ENCODE results near the gene MPL. TPM values are rescaled to one million over a fixed set of nuclear protein-coding genes. Genes with fewer than 3 reads are reported as not detected.

MPL gene
- total RNA-seq, 1 experiment from 2014 or later: not detected

- BruUV-seq (replicated peaks): no TSS peak
- H3K4me1 ChIP-seq (ENCODE audit: insufficient read depth, low read length, poor library complexity, severe bottlenecking): no peaks in the 10 kb centered on the region
- DNase-seq (ENCODE audit: low spot score): no peak
- H3K36me3 ChIP-seq (ENCODE audit: insufficient read depth, low read length, poor library complexity, severe bottlenecking): no peaks in the 10 kb centered on the region
- TF ChIP-seq EZH2 (IDR thresholded peaks at IDR 0.05; ENCODE audit: borderline replicate concordance, low read depth, low read length, poor library complexity, severe bottlenecking) (no peak), CTCF (conservative IDR thresholded peaks at IDR 0.05; ENCODE audit: low read depth, low read length) (no peak)
- H3K27ac ChIP-seq (ENCODE audit: low read depth, low read length, poor library complexity, severe bottlenecking): no peak overlapping the region
- H3K9me3 ChIP-seq (ENCODE audit: low read depth, low read length, poor library complexity, severe bottlenecking): no peaks in the 10 kb centered on the region
- ChIA-PET CTCF (no interaction called here), POLR2A (ENCODE audit: low non-redundant PET) (no interaction called here)
- H3K27me3 ChIP-seq (replicated peaks; ENCODE audit: insufficient read depth, low read depth, low read length, poor library complexity): no peaks in the 10 kb centered on the region
- intact Hi-C loops (cut with micrococcal nuclease; ENCODE audit: unreplicated experiment): no loop called here
- H3K4me3 ChIP-seq (ENCODE audit: low read depth, low read length, poor library complexity, severe bottlenecking): no peak overlapping the region
These were observed 35.4 kb upstream of the MPL start for GRCh38 chr1:43302201-43302600.

DNA sequence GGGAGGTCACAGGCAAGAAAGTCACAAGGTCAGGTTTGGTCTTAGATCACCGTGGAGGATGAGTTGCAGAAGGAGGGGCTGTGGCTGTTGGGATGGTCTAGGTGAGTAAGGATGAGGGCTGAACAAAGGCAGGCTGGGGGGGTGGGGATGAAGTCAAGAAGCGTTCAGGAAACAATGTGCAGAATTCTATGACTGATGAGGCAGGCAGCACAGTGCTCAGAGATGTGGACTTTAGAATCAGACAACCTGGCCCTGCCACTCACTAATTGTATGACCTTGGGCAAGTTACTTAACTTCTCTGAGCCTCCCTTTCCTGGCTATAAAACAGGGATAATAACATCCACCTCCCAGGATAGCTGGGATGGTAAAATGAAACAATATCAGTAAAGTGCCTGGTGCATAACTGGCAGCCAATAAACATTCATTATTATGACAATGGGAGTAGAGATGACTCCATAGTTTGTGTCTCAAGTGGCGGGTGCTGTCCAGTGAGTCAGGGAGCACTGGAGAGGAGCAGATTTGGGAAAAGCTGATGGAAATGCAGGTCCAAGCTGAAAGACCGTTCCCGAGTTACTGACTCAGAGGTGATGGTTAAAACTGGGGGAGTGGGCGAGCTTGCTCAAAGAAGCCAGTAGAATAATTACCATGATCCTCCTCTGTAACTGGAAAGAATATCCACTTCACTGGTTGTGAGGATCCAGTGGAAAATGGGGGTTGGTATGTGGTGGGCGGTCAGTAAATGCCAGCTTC is 34.7 kb upstream of the MPL start:
- Histone ChIP-seq H3K36me3 (ENCODE audit: insufficient read depth, low read length, poor library complexity, severe bottlenecking) (no peaks in the 10 kb centered on the region), H3K4me1 (ENCODE audit: insufficient read depth, low read length, poor library complexity, severe bottlenecking) (no peaks in the 10 kb centered on the region), H3K9me3 (ENCODE audit: low read depth, low read length, poor library complexity, severe bottlenecking) (no peaks in the 10 kb centered on the region), H3K27me3 (replicated peaks; ENCODE audit: insufficient read depth, low read depth, low read length, poor library complexity) (no peaks in the 10 kb centered on the region), H3K27ac (ENCODE audit: low read depth, low read length, poor library complexity, severe bottlenecking) (no peak overlapping the region), H3K4me3 (ENCODE audit: low read depth, low read length, poor library complexity, severe bottlenecking) (no peak overlapping the region)
- BruUV-seq (replicated peaks): no TSS peak
- POLR2A ChIA-PET (ENCODE audit: low non-redundant PET): no interaction called here
- TF ChIP-seq EZH2 (IDR thresholded peaks at IDR 0.05; ENCODE audit: borderline replicate concordance, low read depth, low read length, poor library complexity, severe bottlenecking) (no peak), CTCF (conservative IDR thresholded peaks at IDR 0.05; ENCODE audit: low read depth, low read length) (no peak)
- CTCF ChIA-PET: no interaction called here
- intact Hi-C loops (cut with micrococcal nuclease; ENCODE audit: unreplicated experiment): no loop called here
- DNase-seq (ENCODE audit: low spot score): no peak

- Histone ChIP-seq H3K27ac (ENCODE audit: low read depth, low read length, poor library complexity, severe bottlenecking) (no peak overlapping the region), H3K9me3 (ENCODE audit: low read depth, low read length, poor library complexity, severe bottlenecking) (no peaks in the 10 kb centered on the region), H3K4me3 (ENCODE audit: low read depth, low read length, poor library complexity, severe bottlenecking) (no peak overlapping the region), H3K27me3 (replicated peaks; ENCODE audit: insufficient read depth, low read depth, low read length, poor library complexity) (no peaks in the 10 kb centered on the region), H3K4me1 (ENCODE audit: insufficient read depth, low read length, poor library complexity, severe bottlenecking) (no peaks in the 10 kb centered on the region), H3K36me3 (ENCODE audit: insufficient read depth, low read length, poor library complexity, severe bottlenecking) (no peaks in the 10 kb centered on the region)
- no TSS peak for BruUV-seq (replicated peaks)
- ChIA-PET CTCF (no interaction called here), POLR2A (ENCODE audit: low non-redundant PET) (no interaction called here)
- no peak for DNase-seq (ENCODE audit: low spot score)
- TF ChIP-seq CTCF (conservative IDR thresholded peaks at IDR 0.05; ENCODE audit: low read depth, low read length) (no peak), EZH2 (IDR thresholded peaks at IDR 0.05; ENCODE audit: borderline replicate concordance, low read depth, low read length, poor library complexity, severe bottlenecking) (no peak)
- intact Hi-C loops (cut with micrococcal nuclease; ENCODE audit: unreplicated experiment): no loop called here
These were observed 33.9 kb upstream of the MPL start for GRCh38 chr1:43303471-43304313.

Measured in A673 (cell line).